Stimulated activated CD4-positive, alpha-beta T cell treated with anti-CD3 and anti-CD28 coated beads, Interleukin-2, amount 100 ng/mL, for 4 hours (primary cell): ENCODE data around the gene CANT1.

ENCODE experiments used
- DNase-seq: peaks from one replicate; pipeline ENCODE4 v3.0.0-alpha.2; 2020; ENCODE audit warnings: low read depth

The CANT1 gene

GRCh38 chr17:79009397-79010303, at the start of gene CANT1:
TSS of gene CANT1 (minus strand) at chr17:79009764. CDS start at chr17:78997622, 12,142 bp downstream.
- DNase-seq, result peak; percentile 70

GRCh38 chr17:79057737-79058385, 48.3 kb upstream of the CANT1 start:
- no peak for DNase-seq

- no peak for DNase-seq
Observed at GRCh38 chr17:79055197-79055596, 45.6 kb upstream of the CANT1 start.

GRCh38 chr17:79054200-79054960, 44.8 kb upstream of the CANT1 start:
- no peak for DNase-seq

GRCh38 chr17:79053251-79053925, 43.8 kb upstream of the CANT1 start:
- no peak for DNase-seq

GRCh38 chr17:79052131-79052530, 42.6 kb upstream of the CANT1 start:
- no peak for DNase-seq

- DNase-seq, result no peak
Observed at GRCh38 chr17:79051306-79051705, 41.7 kb upstream of the CANT1 start.

GRCh38 chr17:79050551-79050950, 41.0 kb upstream of the CANT1 start:
- no peak for DNase-seq

- DNase-seq, result no peak
Observed at GRCh38 chr17:79049821-79050220, 40.3 kb upstream of the CANT1 start.

- DNase-seq, result no peak
Observed at GRCh38 chr17:79048826-79049755, 39.5 kb upstream of the CANT1 start.

- no peak for DNase-seq
Observed at GRCh38 chr17:79047923-79048825, 38.6 kb upstream of the CANT1 start.

GRCh38 chr17:79047291-79047920, 37.8 kb upstream of the CANT1 start:
- no peak for DNase-seq

GRCh38 chr17:79046916-79047280, 37.3 kb upstream of the CANT1 start:
- no peak for DNase-seq

GRCh38 chr17:79046197-79046915, 36.8 kb upstream of the CANT1 start:
- no peak for DNase-seq

GRCh38 chr17:79045842-79046196, 36.3 kb upstream of the CANT1 start:
- DNase-seq, result peak; percentile 28

GRCh38 chr17:79045001-79045729, 35.6 kb upstream of the CANT1 start:
- no peak for DNase-seq

- DNase-seq, result no peak
Observed at GRCh38 chr17:79044462-79044861, 34.9 kb upstream of the CANT1 start.

- no peak for DNase-seq
Observed at GRCh38 chr17:79043931-79044320, 34.4 kb upstream of the CANT1 start.
